ENCODE measurements around the gene NCKAP1. TPM values are rescaled to one million over a fixed set of nuclear protein-coding genes. Genes with fewer than 3 reads are reported as not detected.
A peak's percentile ranks its signal among the peaks of the same experiment; 100 is the strongest.

The NCKAP1 gene
- total and polyA plus RNA-seq, 8 donors, result 16.9 to 75.6 (median 42.8) TPM

DNA sequence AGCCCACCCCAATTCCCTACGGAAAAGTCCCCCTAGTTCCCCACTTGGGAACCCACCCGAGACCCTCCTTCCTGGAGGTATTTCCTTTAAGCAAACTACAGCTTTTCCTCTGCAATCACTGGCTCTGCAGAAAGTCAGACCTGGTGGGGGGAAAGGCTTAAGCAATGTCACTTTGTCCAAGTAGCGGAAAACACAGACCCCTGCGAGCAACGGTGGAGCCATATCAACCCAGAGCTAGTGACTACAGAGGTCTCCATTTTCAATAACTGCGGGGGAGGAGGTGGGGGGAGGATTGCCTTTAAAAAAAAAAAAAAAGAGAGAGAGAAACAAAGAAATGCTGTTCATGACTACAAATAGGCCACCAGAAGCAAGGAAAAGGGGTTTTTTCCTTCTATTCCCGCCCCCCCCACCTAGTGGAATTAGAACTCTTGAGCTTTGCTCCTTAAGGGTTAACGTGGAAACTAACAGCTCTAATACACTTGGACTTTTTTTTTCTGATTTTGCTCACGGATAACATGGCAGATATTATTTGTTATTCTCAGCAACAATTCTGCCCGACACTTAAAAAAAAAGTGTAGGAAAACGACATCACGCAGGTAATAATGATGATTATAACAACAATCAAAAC, 170.7 kb downstream of the NCKAP1 start:
- no peaks in the 10 kb centered on the region for H3K4me1 ChIP-seq
- 51 to 55% methylated on average over 12 of the region's 12 CpGs for WGBS, 2 donors
- intact Hi-C loops (cut with DNase I), result no loop called here
- no peak for DNase-seq
- FAIRE-seq, result no peak
- no peaks in the 10 kb centered on the region for H3K9me3 ChIP-seq
- no peak for ATAC-seq
- TF ChIP-seq, protein P1, sequence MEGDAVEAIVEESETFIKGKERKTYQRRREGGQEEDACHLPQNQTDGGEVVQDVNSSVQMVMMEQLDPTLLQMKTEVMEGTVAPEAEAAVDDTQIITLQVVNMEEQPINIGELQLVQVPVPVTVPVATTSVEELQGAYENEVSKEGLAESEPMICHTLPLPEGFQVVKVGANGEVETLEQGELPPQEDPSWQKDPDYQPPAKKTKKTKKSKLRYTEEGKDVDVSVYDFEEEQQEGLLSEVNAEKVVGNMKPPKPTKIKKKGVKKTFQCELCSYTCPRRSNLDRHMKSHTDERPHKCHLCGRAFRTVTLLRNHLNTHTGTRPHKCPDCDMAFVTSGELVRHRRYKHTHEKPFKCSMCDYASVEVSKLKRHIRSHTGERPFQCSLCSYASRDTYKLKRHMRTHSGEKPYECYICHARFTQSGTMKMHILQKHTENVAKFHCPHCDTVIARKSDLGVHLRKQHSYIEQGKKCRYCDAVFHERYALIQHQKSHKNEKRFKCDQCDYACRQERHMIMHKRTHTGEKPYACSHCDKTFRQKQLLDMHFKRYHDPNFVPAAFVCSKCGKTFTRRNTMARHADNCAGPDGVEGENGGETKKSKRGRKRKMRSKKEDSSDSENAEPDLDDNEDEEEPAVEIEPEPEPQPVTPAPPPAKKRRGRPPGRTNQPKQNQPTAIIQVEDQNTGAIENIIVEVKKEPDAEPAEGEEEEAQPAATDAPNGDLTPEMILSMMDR (IDR thresholded peaks at IDR 0.05), result no peak
- H3K36me3 ChIP-seq, result no peaks in the 10 kb centered on the region
- no peak overlapping the region for H3K27ac ChIP-seq
- peak overlapping the region in 2 of 4 donors; percentile 17 to 34 for H3K4me3 ChIP-seq
- no peaks in the 10 kb centered on the region for H3K27me3 ChIP-seq

DNA sequence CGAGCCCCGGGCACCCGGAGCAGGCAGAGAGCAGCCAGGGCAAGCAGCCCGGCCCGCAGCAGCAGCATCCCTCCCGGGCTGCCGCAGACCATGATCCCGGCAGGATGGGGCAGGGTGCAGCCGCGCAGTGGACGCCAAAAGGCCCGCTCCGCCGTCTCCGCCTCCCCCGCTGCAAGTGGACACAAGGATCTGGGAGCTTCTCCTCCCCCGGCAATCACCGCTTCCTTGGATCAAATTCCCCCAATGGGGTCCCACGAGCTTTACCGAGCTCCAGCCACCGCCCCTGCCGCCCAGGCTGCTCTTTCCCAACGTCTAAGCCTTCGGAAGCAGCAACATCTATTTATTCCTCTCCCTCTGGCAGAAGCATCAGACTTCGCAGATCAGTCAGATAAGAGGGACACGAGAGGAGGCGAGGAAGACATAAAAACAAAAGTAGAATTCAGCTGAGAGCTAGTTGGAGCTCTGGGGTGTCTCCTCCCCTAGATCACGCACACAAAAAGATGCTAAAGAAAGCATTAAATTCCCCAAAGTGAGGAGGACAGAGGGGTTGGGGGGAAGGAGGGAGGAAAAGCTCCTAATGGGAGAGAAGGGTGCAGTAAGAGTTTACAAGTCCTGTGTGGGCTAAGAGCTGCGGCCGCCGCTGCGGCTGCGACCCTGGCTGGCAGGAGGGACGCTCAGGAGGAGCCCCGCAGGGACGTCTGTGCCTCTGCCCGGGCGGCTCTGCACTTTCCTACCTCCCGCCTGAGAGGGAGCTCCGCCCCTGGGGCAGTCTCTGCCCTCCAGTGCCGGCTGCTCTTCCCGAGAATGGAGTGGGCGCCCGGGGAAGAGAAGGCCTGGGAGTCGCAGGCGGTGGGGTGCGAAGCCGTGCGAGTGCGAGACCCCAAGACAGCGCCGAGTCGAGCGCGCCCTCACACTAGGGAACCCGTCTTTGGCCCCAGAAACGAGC, 171.5 kb downstream of the NCKAP1 start, which contains the start of gene FRZB:
TSS of gene FRZB (minus strand) at position 177 of the 946 bp plus-strand sequence. CDS start at position 92, 85 bp downstream.
- H3K4me3 ChIP-seq, result peak within 1 kb of the TSS in 3 of 4 donors; percentile 10 to 34 (median 17)
- 9 to 16% methylated on average over 53 to 57 of the region's 57 CpGs for WGBS, 2 donors
- no peak for FAIRE-seq

DNA sequence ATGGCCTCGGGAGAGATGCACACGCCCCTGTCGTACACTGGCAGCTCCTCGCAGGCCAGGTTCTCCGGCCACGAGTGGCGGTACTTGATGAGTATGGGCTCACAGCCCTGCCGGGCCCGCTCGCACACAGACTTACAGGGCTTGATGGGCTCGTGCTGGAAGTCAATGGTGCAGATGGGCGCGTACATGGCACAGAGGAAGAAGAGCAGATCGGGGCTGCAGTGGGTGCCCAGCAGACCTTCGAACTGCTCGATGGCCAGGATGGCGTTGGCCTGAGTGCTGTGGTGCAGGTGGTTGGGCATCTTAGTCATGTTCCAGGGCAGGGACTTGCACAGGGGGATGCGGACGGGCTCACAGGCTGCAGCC, 172.2 kb downstream of the NCKAP1 start:
- no peak for ATAC-seq
- FAIRE-seq, result no peak
- Histone ChIP-seq H3K4me1 (peaks cover 0 to 6% (median 0%) of the 10 kb centered on the region in 3 donors), H3K36me3 (no peaks in the 10 kb centered on the region), H3K27ac (no peak overlapping the region), H3K4me3 (peak overlapping the region in 2 of 4 donors; percentile 17 to 34), H3K9me3 (no peaks in the 10 kb centered on the region), H3K27me3 (no peaks in the 10 kb centered on the region)
- TF ChIP-seq, protein P1 (IDR thresholded peaks at IDR 0.05), result no peak
- peak in 2 of 6 donors; percentile 20 to 51 for DNase-seq
- WGBS, 2 donors, result 49% methylated on average over 17 to 19 of the region's 19 CpGs
- intact Hi-C loops (cut with DNase I), result no loop called here

More for the DNA sequence above, 171.5 kb downstream of the NCKAP1 start, which contains the start of gene FRZB:
- H3K4me1 ChIP-seq, result peaks cover 0 to 5% (median 0%) of the 10 kb centered on the region in 3 donors
- no peaks in the 10 kb centered on the region for H3K36me3 ChIP-seq
- no peaks in the 10 kb centered on the region for H3K9me3 ChIP-seq
- ATAC-seq, result peak; percentile 55 to 88 (median 81)
- H3K27me3 ChIP-seq, result no peaks in the 10 kb centered on the region
- DNase-seq, result peak; percentile 7 to 73 (median 43)
- intact Hi-C loops (cut with DNase I), result no loop called here
- H3K27ac ChIP-seq, result no peak within 1 kb of the TSS
- TF ChIP-seq, protein P1 (IDR thresholded peaks at IDR 0.05), result no peak

DNA sequence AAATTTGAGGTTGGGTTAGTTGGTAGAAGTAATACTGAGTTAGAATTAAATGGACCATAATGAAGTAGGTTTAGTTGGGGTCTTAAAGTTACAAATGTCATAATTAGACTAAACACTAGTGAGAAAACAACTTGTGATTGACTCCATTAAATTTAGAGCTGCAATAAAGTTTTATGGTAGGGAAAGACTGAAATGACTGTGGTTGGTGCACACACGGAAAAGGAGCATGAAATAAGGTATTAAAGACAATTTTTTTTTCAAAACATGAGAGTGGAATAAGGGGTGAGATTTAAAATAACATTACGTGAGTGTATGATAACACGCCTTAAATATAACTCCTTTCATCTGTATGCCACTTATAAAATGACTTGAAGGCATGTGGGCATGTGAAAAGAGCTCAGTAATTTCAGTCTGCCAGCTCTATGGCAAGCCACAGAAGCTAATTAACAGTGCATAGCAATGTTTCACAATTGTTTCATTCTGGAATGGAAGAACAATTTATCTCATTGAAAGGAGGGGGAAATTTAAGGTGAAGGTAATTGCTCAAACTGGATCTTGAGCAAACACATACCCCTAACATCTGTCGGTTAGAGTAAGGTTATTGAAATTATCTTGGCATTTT, 173.2 kb downstream of the NCKAP1 start:
- TF ChIP-seq, protein P1 (IDR thresholded peaks at IDR 0.05), result no peak
- intact Hi-C loops (cut with DNase I), result no loop called here
- Histone ChIP-seq H3K36me3 (no peaks in the 10 kb centered on the region), H3K4me3 (no peak overlapping the region), H3K4me1 (peaks cover 0 to 6% (median 0%) of the 10 kb centered on the region in 3 donors), H3K9me3 (no peaks in the 10 kb centered on the region), H3K27me3 (no peaks in the 10 kb centered on the region), H3K27ac (no peak overlapping the region)
- DNase-seq (no peak), FAIRE-seq (no peak), ATAC-seq (no peak)
- 81 to 86% methylated on average over 4 of the region's 4 CpGs for WGBS, 2 donors
